Thyroid gland (tissue), 4 donors: ENCODE results near the gene SMARCC1. TPM values are rescaled to one million over a fixed set of nuclear protein-coding genes. Genes with fewer than 3 reads are reported as not detected.
"Not testable (repeated sequence)": the region's sequence is repeated elsewhere in the genome, so short reads cannot be mapped to it uniquely, and the experiment has no call there.

Experiments used
- DNase-seq, 2 donors: peaks; one replicate each; pipeline ENCODE4 v3.0.0-alpha.2; 2019
- H3K27ac ChIP-seq, 3 donors: fragments of 200-600 bp; sonication (generic); 1 replicate in 2 of 3; 2 replicates in 1 of 3; pipeline ENCODE4 v1.5.1; 2016 to 2019; ENCODE audit warnings: mild to moderate bottlenecking in 1 of 3, moderate library complexity in 1 of 3
- H3K27me3 ChIP-seq: fragments of 200-600 bp; sonication (generic); one replicate; pipeline ENCODE4 v1.5.1; 2019
- H3K36me3 ChIP-seq, 2 donors: fragments of 200-600 bp; sonication (generic); one replicate each; pipeline ENCODE4 v1.5.1; 2016 to 2019
- H3K4me1 ChIP-seq, 2 donors: fragments of 200-600 bp; sonication (generic); one replicate each; pipeline ENCODE4 v1.5.1; 2017 to 2019
- H3K4me3 ChIP-seq, 3 donors: fragments of 200-600 bp; sonication (generic); replicated peaks in 1 of 3; 1 replicate in 2 of 3; 2 replicates in 1 of 3; pipeline ENCODE4 v1.5.1; 2016; ENCODE audit warnings: mild to moderate bottlenecking in 1 of 3
- H3K9me3 ChIP-seq: fragments of 200-600 bp; sonication (generic); one replicate; pipeline ENCODE4 v1.5.1; 2017
- CTCF ChIP-seq, 6 experiments: fragments of 200-600 bp in 3 of 6; fragments of 450-650 bp in 3 of 6; sonication (generic) in 3 of 6; IDR thresholded peaks; one replicate each; pipeline ENCODE4 v1.5.1; 2016 to 2019; ENCODE audit warnings: antibody characterized with exemption in 6 of 6, mild to moderate bottlenecking in 2 of 6, inconsistent platforms in 1 of 6, moderate library complexity in 1 of 6
- POLR2A ChIP-seq, 2 donors: fragments of 450-650 bp; IDR thresholded peaks; one replicate each; pipeline ENCODE4 v1.6.1; 2017; ENCODE audit warnings: antibody characterized with exemption in 2 of 2, mild to moderate bottlenecking in 2 of 2, moderate library complexity in 1 of 2
- WGBS, 2 donors: methylation state at CpG; one replicate each; pipeline ENCODE4 v1.1.5; 2017; 5-methylcytosine and 5-hydroxymethylcytosine counted together
- intact Hi-C: fragments of 100-400 bp; cut with DNase I; formaldehyde crosslinking; loops from one replicate; pipeline ENCODE4 v1.15.1; 2023
- total RNA-seq, 4 donors: library from RNA; depleted of rRNA; stranded (reverse); fragments of >200 nt; gene quantifications; one replicate each; pipeline ENCODE4 v1.2.3, GENCODE V29; 2016

The SMARCC1 gene
- total RNA-seq, 4 donors from 2014 or later = 38.0 to 49.2 (median 45.4) TPM

- H3K9me3 ChIP-seq = no peaks in the 10 kb centered on the region
These were observed 37.8 kb downstream of the SMARCC1 start for GRCh38 chr3:47743855-47744254.

GRCh38 chr3:47743352-47743751, 38.3 kb downstream of the SMARCC1 start:
- WGBS, 2 donors = 91 to 95% methylated on average over 6 of the region's 6 CpGs
- H3K9me3 ChIP-seq, H3K27me3 ChIP-seq, intact Hi-C loops, H3K36me3 ChIP-seq, H3K4me1 ChIP-seq, H3K27ac ChIP-seq, H3K4me3 ChIP-seq, DNase-seq: not testable (repeated sequence)

More at GRCh38 chr3:47743855-47744254, 37.8 kb downstream of the SMARCC1 start:
- Histone ChIP-seq H3K4me1 (no peaks in the 10 kb centered on the region), H3K4me3 (no peak overlapping the region), H3K27me3 (no peaks in the 10 kb centered on the region), H3K27ac (no peak overlapping the region), H3K36me3 (peaks cover 3 to 10% of the 10 kb centered on the region in 2 donors)
- no peak for DNase-seq
- intact Hi-C loops = no loop called here
- TF ChIP-seq CTCF (IDR thresholded peaks at IDR 0.05) (no peak), POLR2A (IDR thresholded peaks at IDR 0.05) (no peak)
- WGBS, 2 donors = 95 to 98% methylated on average over 5 of the region's 5 CpGs

- WGBS, 2 donors = 85 to 94% methylated on average over 2 of the region's 2 CpGs
- Histone ChIP-seq H3K4me3 (no peak overlapping the region), H3K36me3 (peaks cover 3 to 10% of the 10 kb centered on the region in 2 donors), H3K27me3 (no peaks in the 10 kb centered on the region), H3K9me3 (no peaks in the 10 kb centered on the region), H3K27ac (no peak overlapping the region), H3K4me1 (no peaks in the 10 kb centered on the region)
- TF ChIP-seq CTCF (IDR thresholded peaks at IDR 0.05) = no peak
- TF ChIP-seq POLR2A (IDR thresholded peaks at IDR 0.05) = no peak
- no peak for DNase-seq
- intact Hi-C loops = no loop called here
These were observed 39.8 kb downstream of the SMARCC1 start for GRCh38 chr3:47741925-47742324.

GRCh38 chr3:47732143-47732542, 49.5 kb downstream of the SMARCC1 start:
- intact Hi-C loops = no loop called here
- Histone ChIP-seq H3K27ac (no peak overlapping the region), H3K9me3 (no peaks in the 10 kb centered on the region), H3K36me3 (peaks cover 19 to 26% of the 10 kb centered on the region in 2 donors), H3K4me1 (no peaks in the 10 kb centered on the region), H3K4me3 (no peak overlapping the region), H3K27me3 (no peaks in the 10 kb centered on the region)
- no peak for DNase-seq
- WGBS, 2 donors = 90 to 91% methylated on average over 2 of the region's 2 CpGs
- TF ChIP-seq CTCF (IDR thresholded peaks at IDR 0.05) (no peak), POLR2A (IDR thresholded peaks at IDR 0.05) (no peak)

- Histone ChIP-seq H3K27me3 (no peaks in the 10 kb centered on the region), H3K36me3 (peaks cover 24 to 26% of the 10 kb centered on the region in 2 donors), H3K9me3 (no peaks in the 10 kb centered on the region), H3K4me1 (no peaks in the 10 kb centered on the region), H3K27ac (no peak overlapping the region), H3K4me3 (no peak overlapping the region)
- 88 to 94% methylated on average over 8 of the region's 8 CpGs for WGBS, 2 donors
- no peak for DNase-seq
- intact Hi-C loops = no loop called here
- TF ChIP-seq CTCF (IDR thresholded peaks at IDR 0.05) (no peak), POLR2A (IDR thresholded peaks at IDR 0.05) (no peak)
These were observed 50.6 kb downstream of the SMARCC1 start for GRCh38 chr3:47731061-47731460.

GRCh38 chr3:47722859-47723258, 58.8 kb downstream of the SMARCC1 start:
- no peak for TF ChIP-seq CTCF (IDR thresholded peaks at IDR 0.05)
- no peak for TF ChIP-seq POLR2A (IDR thresholded peaks at IDR 0.05)
- no peak for DNase-seq
- H3K4me3 ChIP-seq = no peak overlapping the region
- peaks cover 9 to 17% of the 10 kb centered on the region in 2 donors for H3K36me3 ChIP-seq
- no peaks in the 10 kb centered on the region for H3K4me1 ChIP-seq
- no peaks in the 10 kb centered on the region for H3K27me3 ChIP-seq
- 97 to 100% methylated on average over 2 of the region's 2 CpGs for WGBS, 2 donors
- H3K9me3 ChIP-seq = no peaks in the 10 kb centered on the region
- H3K27ac ChIP-seq = no peak overlapping the region
- intact Hi-C loops = no loop called here

GRCh38 chr3:47717448-47717847, 64.2 kb downstream of the SMARCC1 start:
- DNase-seq, H3K4me1 ChIP-seq, H3K27ac ChIP-seq, H3K4me3 ChIP-seq, H3K27me3 ChIP-seq, H3K9me3 ChIP-seq, intact Hi-C loops: not testable (repeated sequence)
- H3K36me3 ChIP-seq = peaks cover 12 to 17% of the 10 kb centered on the region in 2 donors
- WGBS, 2 donors = 94 to 95% methylated on average over 4 of the region's 4 CpGs
